Kidney epithelial cell (primary cell): ENCODE results near the gene SND1. TPM values are rescaled to one million over a fixed set of nuclear protein-coding genes. Genes with fewer than 3 reads are reported as not detected.

Source experiments
- DNase-seq: peaks from one replicate; pipeline ENCODE4 v3.0.0-alpha.2; 2010; ENCODE audit warnings: low read depth
- H3K27me3 ChIP-seq: 2 replicates; pipeline ENCODE4 v1.6.0; 2011; ENCODE audit warnings: low read length; ENCODE audit not compliant: control insufficient read depth, insufficient read depth
- H3K36me3 ChIP-seq: 2 replicates; pipeline ENCODE4 v1.5.1; 2011; ENCODE audit warnings: low read length; ENCODE audit not compliant: control insufficient read depth, insufficient read depth
- H3K4me3 ChIP-seq: 2 replicates; pipeline ENCODE4 v1.5.1; 2011; ENCODE audit warnings: low read depth, mild to moderate bottlenecking, control low read depth, low read length
- CTCF ChIP-seq: IDR thresholded peaks from 2 replicates; pipeline ENCODE4 v1.5.1; 2011; ENCODE audit warnings: mild to moderate bottlenecking, moderate library complexity, low read length, control low read depth, inconsistent platforms; ENCODE audit not compliant: insufficient read depth, poor library complexity, severe bottlenecking
- total RNA-seq: library from RNA; depleted of rRNA; stranded (reverse); fragments of >200 nt; gene quantifications from 2 replicates; pipeline ENCODE4 v1.2.3, GENCODE V29; 2015

Gene SND1
- total RNA-seq, 1 donor from 2014 or later, result 257 TPM

GRCh38 chr7:128132426-128133069 lies 480.6 kb downstream of the SND1 start:
- TF ChIP-seq CTCF, result no peak
- no peak for DNase-seq
- Histone ChIP-seq H3K36me3 (no peaks in the 10 kb centered on the region), H3K4me3 (no peak overlapping the region), H3K27me3 (peaks cover 44% of the 10 kb centered on the region)

- Histone ChIP-seq H3K36me3 (no peaks in the 10 kb centered on the region), H3K27me3 (peaks cover 46% of the 10 kb centered on the region), H3K4me3 (no peak overlapping the region)
- no peak for DNase-seq
- TF ChIP-seq CTCF, result no peak
These were observed 483.1 kb downstream of the SND1 start for GRCh38 chr7:128135159-128135514.

- TF ChIP-seq CTCF, result peak; percentile 57
- H3K36me3 ChIP-seq, result no peaks in the 10 kb centered on the region
- H3K4me3 ChIP-seq, result peak overlapping the region; percentile 41
- peaks cover 41% of the 10 kb centered on the region for H3K27me3 ChIP-seq
- no peak for DNase-seq
These were observed 483.7 kb downstream of the SND1 start for GRCh38 chr7:128135515-128136214.

GRCh38 chr7:128136215-128136597 lies 484.2 kb downstream of the SND1 start:
- H3K4me3 ChIP-seq, result peak overlapping the region; percentile 41
- peaks cover 43% of the 10 kb centered on the region for H3K27me3 ChIP-seq

GRCh38 chr7:128137181-128137580 lies 485.2 kb downstream of the SND1 start:
- DNase-seq, result peak; percentile 5
- no peaks in the 10 kb centered on the region for H3K36me3 ChIP-seq
- no peak overlapping the region for H3K4me3 ChIP-seq
- H3K27me3 ChIP-seq, result peaks cover 46% of the 10 kb centered on the region
- no peak for TF ChIP-seq CTCF

More at GRCh38 chr7:128136215-128136597, 484.2 kb downstream of the SND1 start:
- TF ChIP-seq CTCF, result no peak
- DNase-seq, result no peak
- H3K36me3 ChIP-seq, result no peaks in the 10 kb centered on the region
